ENCODE data around the gene GLI1. TPM values are rescaled to one million over a fixed set of nuclear protein-coding genes. Genes with fewer than 3 reads are reported as not detected.
"Not testable (repeated sequence)": the region's sequence is repeated elsewhere in the genome, so short reads cannot be mapped to it uniquely, and the experiment has no call there.

Gene GLI1
- polyA plus RNA-seq, 10 donors, result 6.4 to 18.4 (median 10.7) TPM

DNA sequence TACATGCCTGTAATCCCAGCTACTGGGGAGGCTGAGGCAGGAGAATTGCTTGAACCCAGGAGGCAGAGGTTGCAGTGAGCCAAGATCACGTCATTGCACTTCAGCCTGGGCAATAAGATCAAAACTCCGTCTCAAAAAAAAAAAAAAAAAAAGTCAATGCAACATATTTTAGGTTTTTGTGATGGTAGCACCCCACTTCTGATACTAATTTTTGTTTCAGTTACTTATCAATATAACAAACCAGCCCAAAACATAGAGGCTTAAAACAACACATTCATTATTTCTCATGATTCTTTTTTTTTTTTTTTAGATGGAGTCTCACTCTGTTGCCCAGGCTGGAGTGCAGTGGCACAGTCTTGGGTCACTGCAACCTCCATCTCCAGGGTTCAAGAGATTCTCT is 18.2 kb upstream of the GLI1 start:
- DNase-seq, result not testable (repeated sequence)

GRCh38 chr12:57441846-57442427 is 17.6 kb upstream of the GLI1 start:
- DNase-seq, result no peak

GRCh38 chr12:57444337-57444736 is 15.2 kb upstream of the GLI1 start:
- DNase-seq, result not testable (repeated sequence)

DNA sequence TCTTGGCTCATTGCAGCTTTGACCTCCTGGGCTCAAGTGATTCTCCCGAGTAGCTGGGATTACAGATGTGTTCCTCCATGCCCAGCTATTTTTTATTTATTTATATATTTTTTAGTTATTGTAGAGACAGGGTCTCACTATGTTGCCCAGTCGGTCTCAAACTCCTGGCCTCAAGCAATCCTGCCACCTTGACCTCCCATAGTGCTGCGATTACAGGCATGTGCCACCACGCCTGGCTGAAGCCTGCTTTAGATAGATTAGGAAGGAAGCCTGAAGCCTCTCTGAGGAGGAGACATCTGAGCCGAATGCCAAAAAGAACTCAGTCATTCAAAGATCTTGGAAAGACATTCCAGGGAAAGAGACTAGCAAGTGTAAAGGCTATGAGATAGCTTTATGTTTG is 14.8 kb upstream of the GLI1 start:
- no peak for DNase-seq

GRCh38 chr12:57446292-57446960 is 13.2 kb upstream of the GLI1 start:
- no peak for DNase-seq

DNA sequence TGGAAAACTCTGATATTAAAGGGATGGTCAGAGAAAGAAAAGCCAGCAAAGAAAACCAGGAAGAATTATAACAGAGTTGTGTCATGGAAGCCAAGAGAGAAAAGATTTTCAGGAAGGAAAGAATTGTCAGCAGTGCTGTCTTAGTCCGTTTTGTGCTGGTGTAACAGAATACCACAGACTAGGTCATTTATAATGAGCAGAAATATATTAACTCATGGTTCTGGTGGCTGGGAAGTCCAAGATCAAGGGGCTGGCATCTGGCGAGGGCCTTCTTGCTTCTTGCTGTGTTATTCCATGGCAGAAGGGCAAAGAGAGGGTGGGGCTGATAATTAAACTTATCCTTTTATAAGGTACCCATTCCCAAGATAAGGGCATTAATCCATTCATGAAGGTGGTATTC is 10.9 kb upstream of the GLI1 start:
- DNase-seq, result no peak

DNA sequence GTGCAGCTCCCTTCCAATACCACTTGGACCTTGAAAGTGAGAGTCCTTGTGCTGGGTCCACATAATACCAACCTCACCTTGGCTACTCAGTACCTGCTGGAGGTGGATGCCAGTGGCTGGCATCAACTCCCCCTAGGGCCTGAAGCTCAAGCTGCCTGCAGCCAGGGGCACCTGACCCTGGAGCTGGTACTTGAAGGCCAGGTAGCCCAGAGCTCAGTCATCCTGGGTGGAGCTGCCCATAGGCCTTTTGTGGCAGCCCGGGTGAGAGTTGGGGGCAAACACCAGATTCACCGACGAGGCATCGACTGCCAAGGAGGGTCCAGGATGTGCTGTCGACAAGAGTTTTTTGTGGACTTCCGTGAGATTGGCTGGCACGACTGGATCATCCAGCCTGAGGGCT is 10.2 kb upstream of the GLI1 start:
- no peak for DNase-seq

DNA sequence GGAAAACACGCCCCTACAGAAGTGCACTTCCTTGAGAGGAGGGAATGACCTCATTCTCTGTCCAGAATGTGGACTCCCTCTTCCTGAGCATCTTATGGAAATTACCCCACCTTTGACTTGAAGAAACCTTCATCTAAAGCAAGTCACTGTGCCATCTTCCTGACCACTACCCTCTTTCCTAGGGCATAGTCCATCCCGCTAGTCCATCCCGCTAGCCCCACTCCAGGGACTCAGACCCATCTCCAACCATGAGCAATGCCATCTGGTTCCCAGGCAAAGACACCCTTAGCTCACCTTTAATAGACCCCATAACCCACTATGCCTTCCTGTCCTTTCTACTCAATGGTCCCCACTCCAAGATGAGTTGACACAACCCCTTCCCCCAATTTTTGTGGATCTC is 9.5 kb upstream of the GLI1 start:
- DNase-seq, result no peak

DNA sequence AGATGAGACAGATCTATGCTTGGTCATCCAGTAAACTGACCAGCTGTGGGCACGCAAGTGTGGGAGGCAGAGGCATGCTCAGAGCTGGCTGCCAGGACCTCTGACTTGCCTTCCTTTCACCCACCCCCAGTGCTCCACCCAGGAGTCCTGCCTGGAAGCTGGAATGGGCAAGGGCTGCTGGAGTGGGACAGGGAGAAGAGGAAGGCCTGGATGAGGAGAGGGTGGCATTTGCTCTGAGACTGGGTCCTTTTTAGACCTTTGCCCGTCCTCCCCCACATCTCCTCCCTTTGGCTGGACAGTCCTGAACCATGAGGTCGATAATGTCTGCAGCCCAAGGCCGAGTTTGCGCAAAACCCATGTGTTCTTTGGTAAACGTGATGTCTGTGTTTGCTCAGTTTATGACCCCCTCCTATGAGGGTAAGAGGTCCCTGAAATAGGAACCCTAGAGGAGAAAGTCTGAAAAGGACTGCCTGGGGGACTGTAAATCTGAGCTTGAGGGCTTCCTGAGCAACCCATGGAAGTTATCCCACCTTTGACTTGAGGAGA is 8.3 kb upstream of the GLI1 start:
- DNase-seq, result no peak

GRCh38 chr12:57452181-57452936 is 7.2 kb upstream of the GLI1 start:
- peak; percentile 59 to 92 (median 69) for DNase-seq

GRCh38 chr12:57452937-57453509 is 6.6 kb upstream of the GLI1 start:
- peak; percentile 73 to 84 (median 77) for DNase-seq

- no peak for DNase-seq
Measured at GRCh38 chr12:57454213-57454565, 5.4 kb upstream of the GLI1 start.

DNA sequence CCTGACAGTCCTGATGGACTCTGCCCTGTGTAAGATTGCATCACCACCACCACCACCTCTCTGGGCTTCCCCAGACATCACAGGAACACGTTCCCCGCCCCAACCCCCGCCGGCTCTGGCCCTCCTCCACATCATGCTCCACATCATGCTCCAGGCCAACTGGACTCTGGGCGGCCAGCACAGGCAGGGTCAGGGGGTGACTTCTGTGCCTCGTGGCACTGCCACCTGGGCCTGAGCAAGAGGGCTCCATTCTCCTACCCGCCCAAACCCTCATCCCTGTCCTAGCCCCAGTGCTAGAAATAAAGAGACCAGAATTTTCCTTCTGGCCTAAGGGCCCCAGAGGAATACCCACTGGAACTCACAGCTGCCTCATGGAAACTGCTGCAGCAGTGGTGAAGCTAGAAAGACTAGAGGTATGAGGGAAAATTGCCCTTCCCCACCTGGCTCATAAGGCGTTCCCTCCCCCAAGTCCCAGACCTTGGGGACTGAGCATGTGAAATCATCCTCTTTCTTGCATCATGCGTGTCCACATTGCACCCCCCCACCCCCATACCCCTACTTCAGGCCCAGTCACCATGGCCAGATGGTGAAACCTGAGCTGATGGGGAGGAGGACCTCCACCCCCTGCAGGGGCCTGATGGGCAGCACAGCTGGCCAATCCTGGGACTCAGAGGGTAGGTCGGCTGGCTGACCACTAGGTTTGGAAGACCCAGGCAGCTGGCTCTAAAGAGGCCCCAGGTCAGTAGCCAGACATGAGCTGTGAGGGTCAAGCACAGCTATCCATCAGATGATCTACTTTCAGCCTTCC is 4.8 kb upstream of the GLI1 start, which contains the start of gene INHBE:
INHBE (plus strand) TSS at position 742 of the 808 bp plus-strand sequence. CDS start 230 bp downstream, outside the sequence.
- peak in 2 of 3 donors; percentile 60 to 88 for DNase-seq

- no peak for DNase-seq
Measured at GRCh38 chr12:57455374-57456144, 4.0 kb upstream of the GLI1 start.

DNA sequence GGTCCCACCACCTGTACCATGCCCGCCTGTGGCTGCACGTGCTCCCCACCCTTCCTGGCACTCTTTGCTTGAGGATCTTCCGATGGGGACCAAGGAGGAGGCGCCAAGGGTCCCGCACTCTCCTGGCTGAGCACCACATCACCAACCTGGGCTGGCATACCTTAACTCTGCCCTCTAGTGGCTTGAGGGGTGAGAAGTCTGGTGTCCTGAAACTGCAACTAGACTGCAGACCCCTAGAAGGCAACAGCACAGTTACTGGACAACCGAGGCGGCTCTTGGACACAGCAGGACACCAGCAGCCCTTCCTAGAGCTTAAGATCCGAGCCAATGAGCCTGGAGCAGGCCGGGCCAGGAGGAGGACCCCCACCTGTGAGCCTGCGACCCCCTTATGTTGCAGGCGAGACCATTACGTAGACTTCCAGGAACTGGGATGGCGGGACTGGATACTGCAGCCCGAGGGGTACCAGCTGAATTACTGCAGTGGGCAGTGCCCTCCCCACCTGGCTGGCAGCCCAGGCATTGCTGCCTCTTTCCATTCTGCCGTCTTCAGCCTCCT is 3.4 kb upstream of the GLI1 start:
- no peak for DNase-seq

GRCh38 chr12:57456737-57457490 is 2.7 kb upstream of the GLI1 start:
- no peak for DNase-seq

DNA sequence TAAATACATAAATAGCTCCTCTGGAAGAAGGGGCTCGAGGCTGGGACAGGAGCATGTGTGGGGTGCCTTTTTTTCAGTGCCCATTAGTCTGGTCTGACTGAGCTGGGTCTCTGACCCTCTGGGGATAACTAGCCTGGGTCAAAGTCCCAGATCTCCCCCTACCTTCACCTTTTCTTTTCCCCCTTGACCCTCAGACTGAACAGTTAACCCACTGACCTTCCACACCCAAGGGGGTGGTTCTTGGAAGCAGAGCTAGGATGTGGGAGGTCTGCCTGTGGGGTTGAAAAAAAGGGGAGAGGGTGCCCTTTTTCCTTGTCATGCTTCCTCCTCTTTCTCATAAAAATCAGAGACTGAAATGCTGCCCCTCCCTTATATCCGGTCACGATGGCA is 925 bp upstream of the GLI1 start:
- DNase-seq, result no peak

DNA sequence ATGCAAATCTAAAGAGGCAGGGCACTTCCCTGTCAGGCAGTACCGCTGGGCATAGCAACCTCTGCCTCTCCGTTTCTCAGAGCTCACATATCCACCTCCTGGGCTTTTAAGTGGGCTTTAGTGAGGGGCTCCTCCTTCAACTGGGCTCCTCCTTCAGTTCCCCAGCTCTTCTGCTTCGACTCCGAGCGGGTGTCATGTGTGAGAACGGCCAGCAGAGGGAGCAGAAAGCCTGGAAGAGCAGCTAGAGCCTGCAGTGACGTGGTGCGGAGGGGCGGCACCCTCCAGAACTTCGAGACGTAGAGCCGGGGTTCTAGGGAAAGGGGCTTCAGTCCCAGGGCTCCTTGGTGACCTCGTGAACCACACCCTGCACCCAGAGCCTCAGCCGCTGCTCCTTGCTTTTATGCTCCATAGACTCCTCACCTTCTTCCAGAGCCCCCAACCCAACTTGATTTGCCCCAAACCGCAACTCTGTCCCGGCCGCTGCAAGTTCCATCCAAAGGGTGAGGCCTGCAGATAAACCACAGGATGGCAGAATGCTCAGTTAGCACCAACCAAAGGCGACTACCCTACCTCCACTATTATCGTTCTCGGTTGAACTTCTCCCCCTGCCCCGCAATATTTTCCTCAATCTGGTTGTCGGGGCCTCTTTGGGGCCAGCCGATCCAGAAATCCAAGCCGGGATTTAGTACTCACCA is 383 bp upstream of the GLI1 start:
- DNase-seq, result peak; percentile 96 to 99 (median 97)

DNA sequence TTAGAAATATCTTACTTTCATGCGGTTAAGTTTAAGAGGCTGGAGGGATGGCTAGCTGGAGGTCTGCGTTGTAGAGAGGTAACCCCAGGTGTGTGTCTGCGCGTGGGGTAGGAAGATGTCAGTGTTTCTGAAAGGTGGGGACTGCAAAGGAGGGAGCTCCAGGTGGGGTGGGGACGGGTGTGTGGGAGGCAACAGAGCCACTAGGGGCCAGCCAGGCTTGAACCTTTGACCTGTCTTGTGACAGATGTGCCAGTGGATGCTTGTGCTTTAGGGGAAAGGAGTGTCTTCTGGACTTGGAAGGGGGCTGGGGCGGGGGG is 841 bp downstream of the GLI1 start:
- peak in 1 of 3 donors; percentile 64 for DNase-seq

Measured in muscle of back (tissue), 11 donors.